GM12878 (cell line): Measurements from ENCODE around the gene ROR2. TPM values are rescaled to one million over a fixed set of nuclear protein-coding genes. Genes with fewer than 3 reads are reported as not detected.

Source experiments
- ATAC-seq: fragments of 200-7000 bp; cut with Tn5 transposase; 3 replicates; pipeline ENCODE4 v1.9.1; 2020; ENCODE audit warnings: mild to moderate bottlenecking, moderate library complexity
- BruUV-seq: library from RNA; stranded (reverse); fragments of 400-500 nt; replicated peaks from 2 replicates; lab custom pipeline; 2021; lab: Mats Ljungman, UMichigan
- CTCF ChIA-PET: fragments of 300-600 bp; sonication (Branson Sonifier 250); formaldehyde crosslinking; extraction: SDS; loops from one replicate; lab custom pipeline; 2021; ENCODE audit warnings: inconsistent platforms; lab: Yijun Ruan, JAX
- POLR2A ChIA-PET: fragments of 350-600 bp; formaldehyde crosslinking; extraction: SDS; loops from one replicate; lab custom pipeline; 2021; ENCODE audit warnings: inconsistent platforms; lab: Charles Lee
- RAD21 ChIA-PET: fragments of 300-600 bp; sonication (Branson Sonifier 250); formaldehyde crosslinking; loops from one replicate; lab custom pipeline; 2023; ENCODE audit warnings: antibody characterized with exemption; ENCODE audit not compliant: unreplicated experiment; lab: Charles Lee
- SMC1A ChIA-PET: fragments of 300-600 bp; sonication (Branson Sonifier 250); formaldehyde crosslinking; loops from one replicate; lab custom pipeline; 2023; ENCODE audit not compliant: unreplicated experiment, uncharacterized antibody; lab: Charles Lee
- DNase-seq: peaks from one replicate; pipeline ENCODE4 v3.0.0-alpha.2; 2011; ENCODE audit warnings: low read depth, low spot score
- FAIRE-seq: peaks from 3 replicates; lab custom pipeline; 2011; peaks lifted over from hg19 to GRCh38; lab: Jason Lieb, UNC
- H2AFZ ChIP-seq: 2 replicates; pipeline ENCODE4 v1.6.0; 2011; ENCODE audit warnings: low read depth, low read length, control low read depth; ENCODE audit not compliant: control insufficient read depth
- H3K27ac ChIP-seq: 2 replicates; pipeline ENCODE4 v1.5.1; 2011; ENCODE audit warnings: control low read depth; ENCODE audit not compliant: control insufficient read depth, insufficient read depth
- H3K27me3 ChIP-seq, 2 experiments: replicated peaks in 1 of 2; 2 replicates each; pipeline versions ENCODE4 v1.6.0 to v1.6.1; 2011; ENCODE audit warnings: low read length in 1 of 2; ENCODE audit not compliant: control insufficient read depth in 2 of 2, insufficient read depth in 2 of 2
- H3K36me3 ChIP-seq, 2 experiments: 2 replicates each; pipeline ENCODE4 v1.5.1; 2011; ENCODE audit warnings: low read length in 1 of 2; ENCODE audit not compliant: control insufficient read depth in 2 of 2, insufficient read depth in 2 of 2
- H3K4me1 ChIP-seq: 2 replicates; pipeline ENCODE4 v1.6.1; 2011; ENCODE audit warnings: mild to moderate bottlenecking, low read length, moderate library complexity, mixed read lengths; ENCODE audit not compliant: control insufficient read depth, insufficient read depth
- H3K4me2 ChIP-seq: 2 replicates; pipeline ENCODE4 v1.6.0; 2011; ENCODE audit warnings: control low read depth; ENCODE audit not compliant: control insufficient read depth, insufficient read depth
- H3K4me3 ChIP-seq: fragments of 200-600 bp; sonication (generic); 2 replicates; pipeline ENCODE4 v1.5.1; 2016
- H3K79me2 ChIP-seq: 2 replicates; pipeline ENCODE4 v1.6.0; 2011; ENCODE audit warnings: low read length; ENCODE audit not compliant: control insufficient read depth, insufficient read depth
- H3K9ac ChIP-seq: 2 replicates; pipeline ENCODE4 v1.8.0; 2011; ENCODE audit warnings: low read length, control low read depth, mixed read lengths; ENCODE audit not compliant: control insufficient read depth, insufficient read depth
- H3K9me3 ChIP-seq: replicated peaks from 3 replicates; pipeline ENCODE4 v1.5.1; 2011; ENCODE audit warnings: mild to moderate bottlenecking, low read length; ENCODE audit not compliant: control insufficient read depth, insufficient read depth
- H4K20me1 ChIP-seq: 2 replicates; pipeline ENCODE4 v1.6.0; 2011; ENCODE audit not compliant: control insufficient read depth, insufficient read depth
- ATF2 ChIP-seq: IDR thresholded peaks from 2 replicates; pipeline ENCODE4 v1.6.1; 2012; ENCODE audit warnings: low read length, inconsistent platforms
- ATF3 ChIP-seq: IDR thresholded peaks from 2 replicates; pipeline ENCODE4 v1.6.1; 2011; ENCODE audit warnings: low read depth, mild to moderate bottlenecking, low read length, moderate library complexity, borderline replicate concordance; ENCODE audit errors: extremely low read depth
- ATF7 ChIP-seq: fragments of 450-650 bp; IDR thresholded peaks from 2 replicates; pipeline ENCODE4 v1.6.1; 2016; ENCODE audit warnings: low read depth, mild to moderate bottlenecking
- BCL3 ChIP-seq: IDR thresholded peaks from 2 replicates; pipeline ENCODE4 v1.6.1; 2011; ENCODE audit warnings: borderline replicate concordance, low read depth, mild to moderate bottlenecking, moderate library complexity, low read length; ENCODE audit not compliant: insufficient read depth, poor library complexity, severe bottlenecking
- CBX5 ChIP-seq: sonication (generic); IDR thresholded peaks from 2 replicates; pipeline ENCODE4 v1.6.1; 2016; ENCODE audit warnings: low read depth, moderate library complexity, mild to moderate bottlenecking, inconsistent platforms
- CEBPB ChIP-seq, 2 experiments: fragments of 150-350 bp in 1 of 2; IDR thresholded peaks; 2 replicates each; pipeline ENCODE4 v1.6.1; 2012 to 2014; ENCODE audit warnings: low read depth in 2 of 2, low read length in 2 of 2, borderline replicate concordance in 1 of 2, inconsistent platforms in 1 of 2
- CHD1 ChIP-seq: IDR thresholded peaks from 2 replicates; pipeline ENCODE4 v1.6.1; 2012; ENCODE audit warnings: low read depth, low read length, improper control_type of control experiment
- GABPA ChIP-seq: IDR thresholded peaks from 2 replicates; pipeline ENCODE4 v1.6.1; 2014; ENCODE audit warnings: antibody characterized with exemption, low read depth, mild to moderate bottlenecking, inconsistent platforms
- IKZF1 ChIP-seq: fragments of 450-650 bp; conservative IDR thresholded peaks from 2 replicates; pipeline ENCODE4 v1.6.1; 2017; ENCODE audit warnings: antibody characterized with exemption, mild to moderate bottlenecking
- NFYB ChIP-seq: IDR thresholded peaks from 2 replicates; pipeline ENCODE4 v1.6.1; 2011; ENCODE audit warnings: low read depth, mild to moderate bottlenecking, low read length, improper control_type of control experiment, moderate library complexity; ENCODE audit not compliant: insufficient read depth
- RELA ChIP-seq: fragments of 450-650 bp; IDR thresholded peaks from 2 replicates; pipeline ENCODE4 v1.8.0; 2014; ENCODE audit warnings: borderline replicate concordance; ENCODE audit not compliant: partially characterized antibody
- SIX5 ChIP-seq: IDR thresholded peaks from 2 replicates; pipeline ENCODE4 v1.6.1; 2011; ENCODE audit warnings: mild to moderate bottlenecking, low read depth, low read length, moderate library complexity; ENCODE audit not compliant: severe bottlenecking
- STAT1 ChIP-seq: fragments of 450-650 bp; conservative IDR thresholded peaks from 2 replicates; pipeline ENCODE4 v1.6.1; 2014; ENCODE audit warnings: antibody characterized with exemption, mild to moderate bottlenecking
- ZNF384 ChIP-seq: IDR thresholded peaks from 2 replicates; pipeline ENCODE4 v1.6.1; 2012; ENCODE audit warnings: low read depth, mild to moderate bottlenecking, low read length, improper control_type of control experiment, borderline replicate concordance
- WGBS: methylation state at CpG from one replicate; pipeline ENCODE4 v1.1.6; 2016; ENCODE audit warnings: low lambda C conversion rate; ENCODE audit not compliant: insufficient replicate concordance, insufficient coverage; ENCODE audit errors: missing lambda C conversion rate; 5-methylcytosine and 5-hydroxymethylcytosine counted together
- in situ Hi-C: fragments of 300-500 bp; cut with MboI; formaldehyde crosslinking; loops from 9 replicates; pipeline ENCODE4 v1.14.3; 2018; ENCODE audit warnings: mixed read lengths
- intact Hi-C: fragments of 100-400 bp; cut with micrococcal nuclease; formaldehyde crosslinking; loops from one replicate; pipeline ENCODE4 v1.14.2; 2022; ENCODE audit not compliant: unreplicated experiment
- polyA plus RNA-seq, 11 experiments: library from polyadenylated mRNA; depleted of rRNA in 4 of 11; unstranded in 6 of 11; stranded (reverse) in 5 of 11; fragments of >200 nt; fragmentation: Nextera tagmentation in 4 of 11; fragmentation: Illumina TruSeq in 1 of 11; extraction: Ambion mirVana in 4 of 11; extraction: Trizol in 1 of 11; gene quantifications; 1 replicate in 1 of 11; 2 replicates in 10 of 11; pipeline versions ENCODE4 v1.2.1 to v1.2.3, GENCODE V29; 2011 to 2016; ENCODE audit warnings: inconsistent platforms in 2 of 11, missing spikeins in 2 of 11, low read depth in 1 of 11
- total RNA-seq, 4 experiments: library from RNA; depleted of rRNA in 3 of 4; stranded (reverse); fragments of >200 nt in 3 of 4; fragmentation: Illumina TruSeq in 1 of 4; extraction: Trizol in 1 of 4; gene quantifications; 2 replicates each; pipeline versions ENCODE4 v1.2.1 to v1.2.3, GENCODE V29; 2013 to 2021
- TF ChIP-seq, protein P1 (sequence below): fragments of 450-650 bp; IDR thresholded peaks from 2 replicates; pipeline ENCODE4 v1.6.1; 2017; ENCODE audit warnings: mild to moderate bottlenecking, low read depth, inconsistent platforms; ENCODE audit not compliant: poor library complexity, severe bottlenecking
- TF ChIP-seq, protein P2 (sequence below): IDR thresholded peaks from 2 replicates; pipeline ENCODE4 v1.6.1; 2011; ENCODE audit warnings: mild to moderate bottlenecking, low read depth, low read length, moderate library complexity; ENCODE audit not compliant: insufficient replicate concordance
- TF ChIP-seq, protein P3 (sequence below): fragments of 450-650 bp; IDR thresholded peaks from 2 replicates; pipeline ENCODE4 v1.6.1; 2017; ENCODE audit warnings: borderline replicate concordance

Gene ROR2
- total and polyA plus RNA-seq, 10 of the 15 experiments (the other 5 are each of a cell fraction or from before 2014, with no cell fraction given) = 0.03 to 0.05 TPM; not detected in 8

DNA sequence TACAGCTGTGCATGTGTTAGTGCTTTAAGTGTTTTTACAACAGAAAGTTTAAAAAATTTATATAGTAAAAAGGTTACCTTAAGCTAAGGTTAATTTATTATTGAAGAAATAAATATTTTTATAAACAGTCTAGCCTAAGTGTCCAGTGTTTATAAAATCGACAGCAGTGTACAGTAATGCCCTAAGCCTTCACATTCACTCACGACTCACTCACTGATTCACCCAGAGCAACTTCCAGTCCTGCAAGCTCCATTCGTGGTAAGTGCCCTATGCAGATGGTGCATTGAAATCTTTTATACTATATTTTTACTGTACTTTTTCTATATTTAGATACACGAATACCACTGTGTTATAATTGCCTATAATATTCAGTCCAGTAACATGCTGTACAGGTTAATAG is 159.1 kb downstream of the ROR2 start:
- no peak overlapping the region for H3K4me3 ChIP-seq
- CTCF ChIA-PET = no interaction called here
- in situ Hi-C loops = no loop called here
- no peak for TF ChIP-seq BCL3
- no peak for TF ChIP-seq CBX5
- no peak for TF ChIP-seq IKZF1
- TF ChIP-seq STAT1 = no peak
- no peak for TF ChIP-seq ATF7
- TF ChIP-seq CHD1 = no peak
- no peak for TF ChIP-seq SIX5
- no peak for TF ChIP-seq NFYB
- TF ChIP-seq, protein P1, sequence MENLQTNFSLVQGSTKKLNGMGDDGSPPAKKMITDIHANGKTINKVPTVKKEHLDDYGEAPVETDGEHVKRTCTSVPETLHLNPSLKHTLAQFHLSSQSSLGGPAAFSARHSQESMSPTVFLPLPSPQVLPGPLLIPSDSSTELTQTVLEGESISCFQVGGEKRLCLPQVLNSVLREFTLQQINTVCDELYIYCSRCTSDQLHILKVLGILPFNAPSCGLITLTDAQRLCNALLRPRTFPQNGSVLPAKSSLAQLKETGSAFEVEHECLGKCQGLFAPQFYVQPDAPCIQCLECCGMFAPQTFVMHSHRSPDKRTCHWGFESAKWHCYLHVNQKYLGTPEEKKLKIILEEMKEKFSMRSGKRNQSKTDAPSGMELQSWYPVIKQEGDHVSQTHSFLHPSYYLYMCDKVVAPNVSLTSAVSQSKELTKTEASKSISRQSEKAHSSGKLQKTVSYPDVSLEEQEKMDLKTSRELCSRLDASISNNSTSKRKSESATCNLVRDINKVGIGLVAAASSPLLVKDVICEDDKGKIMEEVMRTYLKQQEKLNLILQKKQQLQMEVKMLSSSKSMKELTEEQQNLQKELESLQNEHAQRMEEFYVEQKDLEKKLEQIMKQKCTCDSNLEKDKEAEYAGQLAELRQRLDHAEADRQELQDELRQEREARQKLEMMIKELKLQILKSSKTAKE = no peak
- no peak for TF ChIP-seq CEBPB (IDR thresholded peaks at IDR 0.05; ENCODE audit: borderline replicate concordance in 1 of 2, low read depth in 2 of 2, low read length in 2 of 2)
- TF ChIP-seq ATF3 = no peak
- TF ChIP-seq, protein P2, sequence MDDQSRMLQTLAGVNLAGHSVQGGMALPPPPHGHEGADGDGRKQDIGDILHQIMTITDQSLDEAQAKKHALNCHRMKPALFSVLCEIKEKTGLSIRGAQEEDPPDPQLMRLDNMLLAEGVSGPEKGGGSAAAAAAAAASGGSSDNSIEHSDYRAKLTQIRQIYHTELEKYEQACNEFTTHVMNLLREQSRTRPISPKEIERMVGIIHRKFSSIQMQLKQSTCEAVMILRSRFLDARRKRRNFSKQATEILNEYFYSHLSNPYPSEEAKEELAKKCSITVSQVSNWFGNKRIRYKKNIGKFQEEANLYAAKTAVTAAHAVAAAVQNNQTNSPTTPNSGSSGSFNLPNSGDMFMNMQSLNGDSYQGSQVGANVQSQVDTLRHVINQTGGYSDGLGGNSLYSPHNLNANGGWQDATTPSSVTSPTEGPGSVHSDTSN = no peak
- TF ChIP-seq, protein P3, sequence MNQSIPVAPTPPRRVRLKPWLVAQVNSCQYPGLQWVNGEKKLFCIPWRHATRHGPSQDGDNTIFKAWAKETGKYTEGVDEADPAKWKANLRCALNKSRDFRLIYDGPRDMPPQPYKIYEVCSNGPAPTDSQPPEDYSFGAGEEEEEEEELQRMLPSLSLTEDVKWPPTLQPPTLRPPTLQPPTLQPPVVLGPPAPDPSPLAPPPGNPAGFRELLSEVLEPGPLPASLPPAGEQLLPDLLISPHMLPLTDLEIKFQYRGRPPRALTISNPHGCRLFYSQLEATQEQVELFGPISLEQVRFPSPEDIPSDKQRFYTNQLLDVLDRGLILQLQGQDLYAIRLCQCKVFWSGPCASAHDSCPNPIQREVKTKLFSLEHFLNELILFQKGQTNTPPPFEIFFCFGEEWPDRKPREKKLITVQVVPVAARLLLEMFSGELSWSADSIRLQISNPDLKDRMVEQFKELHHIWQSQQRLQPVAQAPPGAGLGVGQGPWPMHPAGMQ = no peak
- TF ChIP-seq ZNF384 = no peak
- TF ChIP-seq ATF2 = no peak
- no peak for TF ChIP-seq GABPA
- no peak for TF ChIP-seq RELA

More for the DNA sequence above, 159.1 kb downstream of the ROR2 start:
- H4K20me1 ChIP-seq = no peaks in the 10 kb centered on the region
- ChIA-PET POLR2A (no interaction called here), RAD21 (no interaction called here), SMC1A (no interaction called here)
- ATAC-seq (no peak), FAIRE-seq (no peak), DNase-seq (no peak)
- H3K36me3 ChIP-seq = no peaks in the 10 kb centered on the region
- H3K9ac ChIP-seq = no peak overlapping the region
- H3K27ac ChIP-seq = no peak overlapping the region
- no peaks in the 10 kb centered on the region for H3K27me3 ChIP-seq
- 7% methylated on average over 4 of the region's 4 CpGs for WGBS
- no peak overlapping the region for H3K4me2 ChIP-seq
- BruUV-seq = no TSS peak
- H3K79me2 ChIP-seq = no peaks in the 10 kb centered on the region
- no peaks in the 10 kb centered on the region for H3K4me1 ChIP-seq
- intact Hi-C loops = no loop called here
- H3K9me3 ChIP-seq = no peaks in the 10 kb centered on the region
- no peak overlapping the region for H2AFZ ChIP-seq
